Activated CD4-positive, alpha-beta T cell treated with anti-CD3 and anti-CD28 coated beads, Interleukin-2, Interleukin-6, amounts not matched to agents 100 ng/mL and 50 ng/mL, durations not matched to agents 16 hours and 8 hours (primary cell): ENCODE results near the gene NAT8L.

Experiments
- DNase-seq: peaks from one replicate; pipeline ENCODE4 v3.0.0-alpha.2; 2020

Gene NAT8L

GRCh38 chr4:2076908-2077536, 17.9 kb downstream of the NAT8L start:
- DNase-seq: no peak

DNA sequence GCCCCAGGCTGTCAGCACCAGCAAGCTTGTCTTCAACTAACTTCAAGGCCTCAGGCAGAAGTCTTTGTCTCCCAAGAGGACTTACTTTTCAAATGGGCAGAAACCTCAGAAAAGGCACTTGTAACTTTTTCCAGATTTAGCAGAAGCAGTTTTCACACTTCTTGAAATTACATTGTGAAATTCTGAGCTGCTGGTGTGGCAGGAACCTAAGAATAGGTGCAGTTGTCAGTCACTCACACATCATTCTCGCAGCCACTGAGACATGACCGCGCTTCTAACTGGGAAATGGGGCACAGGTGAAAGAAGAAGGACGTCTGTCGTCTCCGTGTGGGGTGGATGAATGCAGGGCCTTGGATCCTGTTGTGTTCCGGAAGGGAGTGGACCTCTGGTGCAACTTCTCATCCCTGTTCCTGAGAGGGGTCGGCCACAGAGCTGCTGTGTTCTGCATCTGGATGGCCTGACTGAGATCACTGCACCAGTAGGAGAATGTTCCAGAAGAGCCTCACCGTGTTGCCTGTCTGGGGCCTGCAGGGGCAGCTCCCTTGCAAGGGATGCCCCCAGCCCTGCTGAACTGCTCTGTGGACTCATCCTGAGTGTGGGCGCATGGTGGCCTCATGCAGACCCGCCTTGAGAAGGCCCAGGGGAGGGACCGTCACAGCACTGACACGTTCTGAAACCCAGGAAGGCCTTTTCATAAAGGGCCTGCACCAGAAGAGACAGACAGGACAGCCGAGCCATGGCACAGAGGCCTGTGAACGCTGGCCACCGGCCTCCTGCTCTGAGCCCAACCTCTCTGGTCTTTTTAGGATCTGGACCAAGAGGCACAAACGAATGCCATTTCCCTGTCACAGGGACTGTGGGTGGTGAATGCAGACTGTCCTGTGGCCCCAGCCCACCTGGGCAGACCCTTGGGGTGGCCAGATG, 18.7 kb downstream of the NAT8L start:
- no peak for DNase-seq

DNA sequence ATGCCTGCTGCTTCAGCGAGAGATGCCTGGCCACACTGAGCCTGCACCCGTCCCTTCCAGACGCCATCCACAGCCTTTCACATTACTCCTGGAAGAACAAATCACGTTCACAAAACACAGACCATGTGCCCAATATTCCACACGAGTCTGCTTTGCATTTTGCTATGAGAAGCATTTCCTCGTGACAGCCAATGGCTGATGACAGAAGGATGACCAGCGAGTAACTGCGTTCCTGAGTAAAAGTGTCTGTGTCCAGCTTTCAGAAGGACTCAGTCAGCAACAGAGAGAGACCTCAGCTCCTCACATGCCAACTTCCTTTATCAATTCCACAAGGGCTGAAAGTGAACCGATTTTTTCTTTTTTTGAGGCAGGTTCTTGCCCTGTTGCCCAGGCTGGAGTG, 19.5 kb downstream of the NAT8L start:
- no peak for DNase-seq

GRCh38 chr4:2079006-2079405, 19.9 kb downstream of the NAT8L start:
- no peak for DNase-seq

- no peak for DNase-seq
Observed at GRCh38 chr4:2079926-2080325, 20.8 kb downstream of the NAT8L start.

DNA sequence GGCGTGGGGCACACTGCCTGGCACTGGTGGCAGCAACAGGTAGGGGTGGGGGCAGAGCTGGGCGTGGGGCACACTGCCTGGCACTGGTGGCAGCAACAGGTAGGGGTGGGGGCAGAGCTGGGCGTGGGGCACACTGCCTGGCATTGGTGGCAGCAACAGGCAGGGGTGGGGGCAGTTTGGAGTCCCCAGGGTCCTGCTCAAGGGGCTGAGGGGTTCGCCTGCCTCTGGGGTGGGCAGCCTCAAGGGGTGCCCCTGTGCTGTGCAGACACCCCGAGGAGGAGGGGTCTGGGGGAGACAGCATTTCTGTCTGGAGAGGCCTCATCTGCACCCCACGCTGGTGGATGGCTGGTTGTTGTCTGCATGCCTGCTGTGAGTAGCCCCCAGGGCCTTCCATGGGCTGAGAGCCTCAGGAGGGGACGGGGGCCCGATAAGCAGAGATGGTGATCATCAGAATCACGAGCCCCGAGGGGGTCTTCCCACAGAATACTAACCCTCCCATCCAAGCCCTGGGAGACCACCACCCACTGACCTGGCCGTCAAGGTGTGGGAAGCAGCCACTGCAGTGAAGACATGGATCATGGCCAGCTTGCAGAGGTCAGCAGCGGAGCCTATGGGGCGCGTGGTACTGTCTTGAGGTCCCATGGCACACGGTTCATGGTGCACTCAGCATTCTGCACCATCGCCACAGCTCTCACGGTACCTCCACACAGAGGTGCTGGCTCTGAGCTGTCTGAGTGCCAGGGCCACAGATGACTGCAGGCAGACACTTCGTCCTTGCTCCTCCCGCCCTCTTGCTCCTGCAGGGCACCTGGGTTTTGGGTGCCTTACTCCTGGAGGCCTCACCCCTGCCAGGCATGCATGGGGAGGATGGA, 21.5 kb downstream of the NAT8L start:
- DNase-seq: no peak

- no peak for DNase-seq
Observed at GRCh38 chr4:2081540-2081939, 22.4 kb downstream of the NAT8L start.

- no peak for DNase-seq
Observed at GRCh38 chr4:2082118-2082517, 23.0 kb downstream of the NAT8L start.

- no peak for DNase-seq
Observed at GRCh38 chr4:2082627-2083026, 23.5 kb downstream of the NAT8L start.

DNA sequence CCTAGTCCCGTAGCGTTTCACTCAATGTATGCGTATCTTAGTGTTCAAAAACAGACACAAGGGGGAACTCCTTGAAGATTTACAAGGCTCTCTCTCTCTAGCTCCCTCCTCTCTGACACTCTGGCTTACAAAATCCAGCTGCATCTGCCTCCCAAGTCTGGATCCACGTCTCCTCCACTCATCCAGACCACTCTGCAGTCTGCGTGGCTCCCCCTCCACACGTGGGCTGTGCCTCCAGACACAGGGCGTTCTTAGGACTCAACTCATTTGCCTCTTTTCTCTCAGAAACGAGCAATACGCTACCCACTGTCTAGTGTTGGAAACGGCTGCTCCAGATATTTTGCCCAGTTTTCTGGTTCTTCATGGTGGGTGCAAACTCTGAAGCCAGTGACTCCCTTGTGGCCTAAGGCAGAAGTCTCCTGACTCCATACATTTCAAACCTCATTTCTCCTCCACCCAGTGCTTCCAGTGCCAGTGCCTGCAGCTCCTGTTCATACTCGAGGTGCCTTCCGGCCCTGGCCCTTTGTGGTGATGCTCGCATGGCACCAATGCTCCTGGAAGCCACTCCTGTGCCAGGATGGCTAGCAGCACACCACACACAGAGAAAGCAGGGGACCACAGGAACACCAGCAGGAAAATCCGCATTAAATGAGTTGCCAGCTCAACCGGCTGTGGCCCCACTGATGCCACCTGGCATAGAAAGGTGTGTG, 24.1 kb downstream of the NAT8L start:
- no peak for DNase-seq

GRCh38 chr4:2083826-2084160, 24.7 kb downstream of the NAT8L start:
- DNase-seq: no peak

GRCh38 chr4:2084316-2084715, 25.2 kb downstream of the NAT8L start:
- DNase-seq: no peak

DNA sequence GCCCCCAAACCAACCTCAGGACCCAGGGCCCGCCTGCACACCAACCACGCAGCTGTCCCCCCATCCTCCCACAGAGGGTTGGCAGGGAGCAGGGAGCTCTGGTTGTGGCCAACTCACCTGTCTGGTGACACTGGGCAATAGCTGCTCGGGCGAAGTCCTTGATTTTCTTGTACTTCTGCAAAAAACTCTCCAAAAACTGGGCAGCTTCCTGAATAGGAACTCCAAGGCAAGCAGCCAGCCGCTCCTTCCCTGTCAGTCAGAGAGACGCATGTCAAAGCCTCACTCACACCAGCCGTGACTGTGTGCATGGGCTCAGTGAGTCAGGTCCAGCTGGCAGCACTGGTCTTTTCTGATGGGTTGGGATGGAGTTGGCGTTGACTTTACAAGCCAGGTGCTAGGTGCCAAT, 26.4 kb downstream of the NAT8L start:
- DNase-seq: no peak

DNA sequence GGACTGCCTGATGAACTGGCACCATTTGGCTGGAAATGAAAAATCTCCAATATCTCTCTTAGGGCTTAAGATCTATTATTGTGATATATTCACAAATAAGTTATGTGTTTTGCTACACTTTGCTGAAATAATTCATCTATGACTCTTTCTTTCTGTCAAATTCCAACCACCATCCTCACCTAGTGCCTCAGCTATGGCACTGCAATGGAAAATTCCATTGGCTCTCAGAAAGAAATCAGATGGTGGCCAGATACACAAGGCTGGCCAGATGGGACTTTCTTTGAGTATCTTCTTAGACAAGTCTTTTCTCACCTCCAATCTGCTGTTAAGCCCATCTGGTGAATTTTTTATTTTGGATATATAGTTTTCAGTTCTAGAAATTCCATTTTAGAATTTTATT, 28.0 kb downstream of the NAT8L start:
- DNase-seq: no peak

DNA sequence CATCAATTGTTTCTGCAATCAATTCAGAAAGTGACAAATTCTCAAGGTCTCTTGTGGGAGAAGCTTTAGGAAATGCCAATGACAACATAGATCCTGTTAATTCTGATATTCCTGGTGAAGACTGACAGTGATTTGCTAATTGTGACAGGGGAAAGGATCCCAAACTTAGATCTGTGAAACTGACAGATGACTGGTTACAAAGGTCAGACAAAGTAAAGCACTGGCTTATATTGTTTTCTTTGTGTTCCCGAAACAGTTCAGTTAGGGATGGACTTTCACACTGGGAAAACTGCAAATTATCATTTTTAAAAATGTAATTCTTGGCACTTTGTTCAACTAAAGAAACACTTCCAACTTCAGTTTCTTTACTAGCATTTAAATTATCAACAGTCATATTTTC, 30.1 kb downstream of the NAT8L start:
- DNase-seq: no peak

DNA sequence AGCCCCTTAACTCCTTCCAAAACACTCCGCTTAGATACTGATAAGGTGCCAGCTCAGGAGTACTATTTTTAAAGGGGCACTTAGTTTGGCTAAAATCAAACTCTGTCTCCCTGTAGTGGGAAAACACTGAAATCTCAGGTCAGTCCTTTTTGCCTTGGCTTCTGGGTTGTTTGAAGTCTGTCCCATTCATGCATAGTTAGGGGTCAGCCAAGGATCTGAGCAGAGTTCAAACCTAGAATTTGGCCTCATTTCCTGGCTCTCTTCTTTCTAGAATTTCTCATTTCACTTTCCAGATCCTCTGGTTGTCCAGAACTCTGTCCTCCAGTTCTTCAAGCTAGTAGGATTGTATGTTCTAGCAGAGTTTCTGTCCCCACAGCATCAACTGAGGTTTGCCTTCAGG, 31.5 kb downstream of the NAT8L start:
- no peak for DNase-seq

GRCh38 chr4:2091990-2092668, 33.0 kb downstream of the NAT8L start:
- DNase-seq: no peak

DNA sequence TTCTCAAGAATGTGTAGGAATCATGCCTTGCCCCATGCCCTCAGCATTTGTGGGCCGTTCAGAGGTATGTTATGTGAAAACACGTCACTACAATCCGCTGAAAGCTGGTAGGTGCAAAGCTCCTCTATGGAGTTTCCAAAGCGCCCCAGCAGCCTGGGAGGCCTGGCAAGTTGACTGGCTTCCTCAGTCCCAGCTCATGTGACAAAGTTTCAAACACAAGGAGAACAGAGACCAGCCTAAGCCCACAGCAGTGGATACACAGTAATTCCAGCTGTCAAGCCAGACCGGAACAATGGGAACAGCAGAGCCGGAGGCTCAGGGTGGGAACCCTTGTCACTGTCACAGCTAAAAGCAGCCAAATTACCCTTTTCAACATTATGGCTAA, 33.5 kb downstream of the NAT8L start:
- no peak for DNase-seq

DNA sequence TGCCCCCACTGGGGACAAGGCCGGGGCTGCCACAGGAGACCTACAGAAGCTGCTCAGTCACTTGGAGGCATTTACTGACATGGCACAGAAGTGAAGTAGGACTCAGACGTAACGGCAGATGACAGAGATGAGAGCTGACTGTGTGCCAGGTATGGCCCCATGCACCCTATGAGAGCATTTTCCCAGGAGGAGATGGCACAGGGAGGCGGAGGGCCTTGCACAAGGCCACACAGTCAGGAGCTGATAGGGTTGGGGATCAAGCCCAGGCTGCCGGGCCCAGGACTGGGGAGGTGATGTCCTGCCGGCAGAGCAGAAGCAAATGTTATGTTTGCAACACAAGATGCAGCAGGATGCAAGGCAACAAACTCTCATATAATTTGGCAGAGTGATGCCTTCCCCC, 34.1 kb downstream of the NAT8L start:
- no peak for DNase-seq

DNA sequence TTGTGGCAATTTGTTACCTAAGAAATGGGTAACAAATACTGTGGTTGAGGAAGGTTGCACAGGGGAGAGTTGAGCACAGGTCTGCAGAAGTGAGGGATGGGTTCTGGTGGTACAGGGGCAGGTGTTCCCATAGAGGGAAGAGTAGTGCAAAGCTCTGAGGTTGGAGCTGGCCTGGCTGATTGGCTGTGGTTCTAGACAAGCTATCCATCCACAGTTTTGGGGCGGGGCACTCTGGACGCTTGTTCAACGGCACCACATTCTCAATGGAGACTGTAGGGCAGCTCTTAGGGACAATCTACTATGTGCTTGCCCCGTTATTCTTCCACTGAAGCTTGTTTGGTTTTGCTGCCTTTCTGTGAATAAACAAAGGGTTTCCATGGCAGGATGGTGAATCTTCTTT, 35.4 kb downstream of the NAT8L start:
- DNase-seq: no peak

GRCh38 chr4:2095236-2096072, 36.3 kb downstream of the NAT8L start:
- DNase-seq: no peak
